HG03066 (cell line): ENCODE data around the gene GABBR2.

Experiments used
- ATAC-seq: cut with Tn5 transposase; IDR thresholded peaks from one replicate; pipeline ENCODE4 v1.9.1; 2021; ENCODE audit warnings: low read depth; ENCODE audit not compliant: unreplicated experiment

GABBR2 gene

GRCh38 chr9:98552331-98552730 is 156.4 kb downstream of the GABBR2 start:
- ATAC-seq: no peak

GRCh38 chr9:98551511-98552286 is 157.0 kb downstream of the GABBR2 start:
- ATAC-seq: no peak

DNA sequence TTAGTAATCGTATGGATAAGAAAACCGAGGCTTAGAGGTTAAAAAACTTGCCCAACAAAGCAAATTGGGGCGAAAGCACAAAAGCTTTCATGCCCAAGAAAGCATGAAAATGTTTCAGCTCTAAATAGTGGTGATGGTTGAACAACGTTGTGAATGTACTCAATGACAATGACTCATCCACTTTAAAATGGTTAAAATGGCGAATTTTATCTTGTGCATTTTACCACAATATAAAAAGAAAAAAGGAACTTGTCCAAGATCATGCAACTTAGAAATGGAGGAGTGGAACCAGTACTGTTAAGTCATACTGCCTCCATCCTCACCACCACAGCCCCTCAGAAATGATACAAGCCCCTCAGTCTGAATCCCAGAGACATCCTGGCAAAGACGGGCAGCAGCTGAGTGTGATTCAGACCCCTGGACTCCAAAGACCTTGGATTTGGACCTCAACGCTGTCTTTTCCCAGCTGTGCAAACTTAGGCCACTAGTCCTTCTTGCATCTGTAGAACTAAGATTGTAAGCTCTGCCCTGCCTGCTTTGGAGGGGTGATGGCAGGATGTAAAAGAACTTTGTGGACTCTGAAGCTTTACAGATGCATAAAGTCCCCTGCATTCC is 158.4 kb downstream of the GABBR2 start:
- no peak for ATAC-seq

DNA sequence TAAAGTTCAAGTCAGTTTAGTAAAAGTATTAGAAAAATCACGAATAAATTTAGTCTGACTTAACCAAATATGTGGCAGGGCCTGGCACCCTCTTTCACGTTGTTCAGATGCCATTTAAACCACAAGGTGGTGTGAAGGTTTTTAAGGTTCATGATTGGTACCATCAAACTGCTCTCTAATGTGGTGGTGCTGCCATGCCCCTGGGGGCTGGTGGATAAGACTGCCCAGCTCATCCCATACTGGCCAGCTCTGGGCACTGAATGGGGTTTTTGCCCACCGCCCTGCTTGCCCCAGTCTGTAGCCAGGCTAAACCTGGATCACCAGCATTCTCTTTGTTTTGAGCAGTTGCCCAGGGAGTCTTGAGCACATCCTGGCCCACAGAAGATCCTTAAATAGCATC is 159.3 kb downstream of the GABBR2 start:
- ATAC-seq: no peak

DNA sequence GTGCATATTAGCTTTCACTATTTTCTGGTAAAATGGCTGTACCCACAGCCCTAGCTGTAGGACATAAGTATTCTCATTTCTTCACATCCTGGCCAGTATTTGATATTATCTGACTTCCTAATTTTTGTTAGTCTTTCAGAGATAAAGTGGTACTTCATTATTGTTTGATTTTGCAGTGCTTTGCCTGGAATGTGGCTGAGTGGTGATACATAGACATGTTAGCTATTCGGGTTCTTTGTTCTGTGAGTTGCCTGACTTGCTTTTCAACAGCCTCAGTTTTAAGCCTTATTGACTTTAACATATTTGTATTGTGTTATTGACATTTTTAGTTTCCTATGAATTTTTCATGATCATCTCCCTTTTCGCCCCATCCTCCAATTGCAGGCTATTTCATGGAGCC is 161.1 kb downstream of the GABBR2 start:
- ATAC-seq: no peak

DNA sequence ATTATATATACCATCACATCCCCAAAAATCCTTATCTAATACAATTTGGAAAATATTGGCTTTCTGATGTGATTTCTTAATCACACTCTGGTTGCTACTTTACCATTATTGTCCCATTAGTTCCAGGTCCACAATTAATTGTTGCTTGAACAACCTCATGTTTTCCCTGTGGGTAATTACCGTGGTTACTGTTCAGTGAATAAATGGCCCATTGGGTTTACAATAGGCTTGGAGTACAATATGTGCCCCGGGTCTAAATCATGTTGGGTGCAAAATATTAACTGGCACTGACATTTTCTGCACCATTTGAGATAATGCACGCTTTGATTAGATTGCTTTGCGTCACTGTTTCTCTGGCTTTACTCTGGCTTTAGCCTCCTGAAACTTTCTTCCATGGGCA is 163.7 kb downstream of the GABBR2 start:
- ATAC-seq: no peak

GRCh38 chr9:98541684-98542230 is 167.0 kb downstream of the GABBR2 start:
- no peak for ATAC-seq

DNA sequence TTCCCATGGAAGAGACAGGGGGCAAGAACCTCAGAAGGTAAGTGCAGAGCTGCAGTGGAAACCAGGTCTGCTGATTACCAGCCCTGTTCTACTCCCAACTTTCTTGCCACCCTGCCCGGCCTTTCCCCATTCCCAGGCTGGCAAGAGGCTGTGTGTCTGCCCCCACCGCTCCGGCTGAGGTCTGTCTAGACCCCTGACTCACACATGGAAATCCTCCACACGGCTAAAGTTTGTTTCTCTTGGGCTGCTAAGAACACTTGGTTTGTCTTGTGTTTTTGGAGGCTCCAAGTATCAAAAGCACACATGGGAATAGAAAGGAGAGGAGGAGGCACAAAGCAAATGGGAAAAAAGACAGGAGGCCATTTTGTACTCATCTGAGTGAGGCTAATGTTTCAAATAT is 168.3 kb downstream of the GABBR2 start:
- ATAC-seq: no peak

DNA sequence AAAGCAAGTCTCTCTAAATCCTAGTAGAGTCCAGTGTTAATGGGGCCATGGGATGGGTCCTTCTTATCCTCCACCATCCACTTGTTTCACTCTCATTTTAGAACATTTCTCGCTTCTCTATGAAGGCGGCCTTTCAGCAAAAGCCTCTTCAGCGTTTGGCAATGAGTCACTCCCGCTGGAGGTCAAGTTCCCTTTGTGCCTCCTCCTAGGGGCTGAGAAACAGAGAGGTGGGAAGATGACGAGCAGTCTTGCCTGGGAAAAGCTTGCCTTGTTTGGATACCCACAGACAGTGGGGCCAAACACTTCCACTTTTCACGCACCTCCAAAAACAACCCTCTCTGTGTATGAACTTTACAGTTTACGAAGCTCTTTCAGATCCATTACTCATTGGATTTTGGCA is 168.8 kb downstream of the GABBR2 start:
- ATAC-seq: no peak

GRCh38 chr9:98538626-98539031 is 170.1 kb downstream of the GABBR2 start:
- ATAC-seq: no peak

- no peak for ATAC-seq
Measured at GRCh38 chr9:98538203-98538602, 170.5 kb downstream of the GABBR2 start.

DNA sequence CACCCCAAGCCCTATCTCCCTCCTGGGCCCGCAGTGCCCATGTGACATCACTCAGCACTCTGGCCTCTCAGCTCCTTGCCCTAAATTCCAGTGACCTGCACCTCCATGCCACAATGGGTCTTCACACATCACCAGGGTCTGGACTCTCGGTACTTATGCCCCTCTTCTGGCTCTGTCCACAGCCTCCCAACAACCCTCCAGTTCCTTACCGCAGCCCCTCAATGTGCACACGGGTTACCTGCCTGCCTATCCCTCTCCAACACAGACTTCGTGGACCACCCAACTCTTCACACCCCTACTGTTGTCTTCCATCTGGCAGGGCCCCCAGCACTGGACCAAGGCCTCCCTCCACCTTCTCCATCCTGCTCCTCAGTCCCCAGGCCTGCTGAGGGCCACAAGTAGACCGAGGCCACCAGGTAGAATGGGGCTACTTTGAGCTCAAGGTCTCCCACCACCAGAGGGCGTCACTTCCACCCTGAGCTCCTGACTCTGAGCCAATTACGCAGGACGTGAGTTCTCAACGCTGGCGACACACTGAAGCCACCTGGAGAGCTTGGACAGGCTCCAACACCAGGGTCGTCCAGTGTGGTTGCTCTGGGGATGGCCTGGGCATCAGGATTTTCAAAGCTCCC is 172.1 kb downstream of the GABBR2 start:
- ATAC-seq: no peak

GRCh38 chr9:98533866-98534265 is 174.9 kb downstream of the GABBR2 start:
- ATAC-seq: no peak

- ATAC-seq: no peak
Measured at GRCh38 chr9:98533132-98533531, 175.6 kb downstream of the GABBR2 start.

- no peak for ATAC-seq
Measured at GRCh38 chr9:98532574-98532973, 176.2 kb downstream of the GABBR2 start.

DNA sequence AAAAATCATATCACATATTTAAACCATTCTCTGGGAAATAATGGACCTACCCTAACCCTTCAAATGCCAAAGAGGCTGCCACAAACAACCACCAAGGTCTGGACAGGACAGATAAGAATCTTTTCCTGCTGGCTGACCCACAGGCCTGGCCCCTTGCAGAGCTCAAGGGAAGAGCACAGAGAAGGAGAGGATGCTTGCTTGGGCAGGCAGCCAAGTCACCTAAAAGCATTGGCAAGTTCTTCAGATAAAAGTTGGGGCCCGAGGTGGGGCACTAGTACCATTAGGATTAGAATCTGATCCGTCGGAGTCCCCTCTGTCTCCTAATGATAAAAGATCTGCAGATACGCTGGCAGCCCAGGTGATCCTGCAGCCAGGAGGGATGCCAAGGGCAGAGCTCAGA is 176.6 kb downstream of the GABBR2 start:
- ATAC-seq: no peak

DNA sequence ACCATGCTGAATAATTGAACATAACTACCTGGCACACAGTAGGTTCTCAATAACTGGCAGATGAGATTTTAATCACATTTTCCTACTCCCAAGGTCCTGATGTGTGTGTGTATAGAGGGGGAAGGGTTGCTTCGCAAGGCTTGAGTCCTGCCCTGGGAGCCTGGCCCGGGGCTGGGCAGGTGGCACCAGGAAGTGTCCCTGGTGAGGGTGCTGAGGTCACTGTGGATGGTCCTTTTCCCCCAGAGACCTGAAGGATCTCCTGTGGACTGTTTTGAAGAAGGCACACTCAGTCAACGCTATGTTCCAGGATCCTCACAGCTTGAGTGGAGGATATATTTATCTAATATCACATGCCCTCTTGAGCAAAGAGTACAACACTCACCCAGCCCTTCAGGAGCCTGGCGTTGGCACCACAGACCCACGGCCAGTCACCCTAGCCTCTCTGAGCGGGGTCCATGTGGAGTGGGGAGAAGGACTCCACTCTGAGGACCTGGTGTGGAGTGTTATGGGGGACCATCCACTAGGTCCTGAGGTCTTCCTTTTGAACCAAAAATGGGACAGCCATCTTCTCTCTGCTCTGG is 177.8 kb downstream of the GABBR2 start:
- ATAC-seq: no peak

- no peak for ATAC-seq
Measured at GRCh38 chr9:98530275-98530674, 178.5 kb downstream of the GABBR2 start.

- ATAC-seq: no peak
Measured at GRCh38 chr9:98529841-98530240, 178.9 kb downstream of the GABBR2 start.

DNA sequence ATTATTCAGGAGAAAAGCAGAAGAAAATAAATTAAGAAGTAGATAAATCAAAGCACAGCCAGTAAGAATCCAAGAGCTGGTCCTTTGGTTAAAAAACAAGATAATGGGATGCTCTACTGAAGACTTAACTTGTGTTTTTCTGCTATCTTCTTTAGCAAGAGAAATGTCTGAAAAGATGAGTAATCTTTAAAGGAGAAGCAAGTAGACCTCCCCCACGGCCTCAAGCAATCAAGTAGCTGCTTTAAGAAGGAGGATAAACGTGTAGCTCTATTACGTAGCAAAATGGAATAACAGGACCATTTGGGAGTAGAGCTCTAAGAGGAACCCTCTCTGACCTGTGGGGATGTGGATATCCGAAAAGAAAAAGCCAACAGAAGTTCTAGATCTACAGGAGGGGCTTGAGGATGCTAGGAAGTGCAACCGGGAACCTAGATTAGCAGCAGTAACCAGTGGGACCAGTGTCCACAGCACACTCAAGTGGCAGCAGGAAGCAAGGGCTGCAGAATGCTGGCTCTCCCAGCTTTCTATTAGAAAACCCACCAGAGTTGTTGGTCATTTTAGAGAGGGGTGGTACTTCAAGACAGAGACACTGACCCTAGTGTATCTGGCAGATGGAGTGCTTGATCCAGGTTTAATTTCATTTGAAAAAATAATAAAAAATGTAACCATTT is 185.4 kb downstream of the GABBR2 start:
- no peak for ATAC-seq

DNA sequence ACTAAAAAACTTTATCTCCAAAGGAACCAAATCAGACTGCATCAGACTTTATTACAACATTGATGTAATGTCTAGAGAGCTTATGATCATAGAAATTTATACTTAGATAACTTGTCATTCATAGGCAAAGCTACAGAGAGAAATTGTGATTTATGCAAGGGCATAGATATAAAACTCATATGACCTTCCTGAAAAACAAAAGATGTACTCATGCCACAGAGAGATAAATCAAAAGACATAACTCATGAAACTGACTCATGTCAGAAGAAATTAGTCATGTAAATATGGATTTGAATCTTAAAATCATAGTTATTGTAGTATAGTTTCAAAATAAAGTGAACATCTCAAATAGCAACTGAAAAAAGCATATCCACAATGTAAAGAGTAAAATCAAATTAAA is 186.2 kb downstream of the GABBR2 start:
- no peak for ATAC-seq
